B cell (primary cell): ENCODE data around the gene CTIF. TPM values are rescaled to one million over a fixed set of nuclear protein-coding genes. Genes with fewer than 3 reads are reported as not detected.

Source experiments
- ATAC-seq: fragments of 200-7000 bp; cut with Tn5 transposase; one replicate; pipeline ENCODE4 v1.10.0; 2021; ENCODE audit warnings: low read depth, mild to moderate bottlenecking, moderate number of reproducible peaks, moderate library complexity
- CTCF ChIA-PET: fragments of 350-600 bp; sonication (Branson Sonifier 250); formaldehyde crosslinking; loops from one replicate; lab custom pipeline; 2021; ENCODE audit warnings: antibody characterized with exemption, inconsistent platforms; lab: Charles Lee
- POLR2A ChIA-PET: fragments of 350-600 bp; sonication (Branson Sonifier 250); formaldehyde crosslinking; loops from one replicate; lab custom pipeline; 2021; ENCODE audit warnings: antibody characterized with exemption; lab: Charles Lee
- DNase-seq: peaks from one replicate; pipeline ENCODE4 v3.0.0; 2013
- H2AFZ ChIP-seq: 2 replicates; pipeline ENCODE4 v1.6.1; 2012; ENCODE audit warnings: mild to moderate bottlenecking, low read depth, low read length; ENCODE audit not compliant: insufficient read depth, poor library complexity, severe bottlenecking
- H3K27ac ChIP-seq, 2 donors: 1 replicate in 1 of 2; 2 replicates in 1 of 2; pipeline ENCODE4 v1.5.1; 2012 to 2013; ENCODE audit warnings: low read length in 2 of 2, mild to moderate bottlenecking in 2 of 2, moderate library complexity in 1 of 2
- H3K27me3 ChIP-seq, 4 experiments: fragments of 200-600 bp in 1 of 4; sonication (generic) in 1 of 4; replicated peaks in 1 of 4; 1 replicate in 2 of 4; 2 replicates in 2 of 4; pipeline versions ENCODE4 v1.6.1 to v1.7.0; 2013 to 2016; ENCODE audit warnings: low read length in 3 of 4, mild to moderate bottlenecking in 2 of 4, mixed read lengths in 1 of 4, moderate library complexity in 1 of 4; ENCODE audit not compliant: insufficient read depth in 4 of 4, control insufficient read depth in 3 of 4; ENCODE audit errors: control extremely low read depth in 1 of 4
- H3K36me3 ChIP-seq, 2 experiments: replicated peaks in 1 of 2; 1 replicate in 1 of 2; 2 replicates in 1 of 2; pipeline versions ENCODE4 v1.6.1 to v1.7.1; 2013; ENCODE audit warnings: low read length in 1 of 2; ENCODE audit not compliant: insufficient read depth in 2 of 2, control insufficient read depth in 1 of 2; ENCODE audit errors: control extremely low read depth in 1 of 2, extremely low read depth in 1 of 2
- H3K4me1 ChIP-seq, 2 donors: fragments of 200-600 bp in 1 of 2; sonication (generic) in 1 of 2; 1 replicate in 1 of 2; 2 replicates in 1 of 2; pipeline versions ENCODE4 v1.5.1 to v1.6.1; 2013 to 2017; ENCODE audit warnings: low read length in 2 of 2; ENCODE audit not compliant: control insufficient read depth in 2 of 2, insufficient read depth in 2 of 2
- H3K4me2 ChIP-seq: replicated peaks from 2 replicates; pipeline ENCODE3; 2012; ENCODE audit warnings: mild to moderate bottlenecking, low read depth, low read length; ENCODE audit not compliant: poor library complexity, severe bottlenecking
- H3K4me3 ChIP-seq, 5 experiments: fragments of 200-600 bp in 1 of 5; sonication (generic) in 1 of 5; 1 replicate in 3 of 5; 2 replicates in 2 of 5; pipeline versions ENCODE4 v1.5.1 to v1.7.0; 2011 to 2016; ENCODE audit warnings: low read length in 4 of 5, mild to moderate bottlenecking in 4 of 5, low read depth in 2 of 5, control low read depth in 1 of 5, moderate library complexity in 1 of 5; ENCODE audit not compliant: insufficient read depth in 1 of 5; ENCODE audit errors: control extremely low read depth in 1 of 5, extremely low read depth in 1 of 5
- H3K79me2 ChIP-seq: fragments of 200-600 bp; sonication (generic); one replicate; pipeline ENCODE4 v1.6.0; 2016; ENCODE audit warnings: low read length; ENCODE audit not compliant: control insufficient read depth, insufficient read depth
- H3K9ac ChIP-seq: fragments of 200-600 bp; sonication (generic); 2 replicates; pipeline ENCODE4 v1.6.1; 2017; ENCODE audit warnings: mild to moderate bottlenecking, low read length, moderate library complexity
- H3K9me3 ChIP-seq, 3 donors: one replicate each; pipeline versions ENCODE4 v1.6.1 to v1.7.1; 2013; ENCODE audit warnings: low read length in 2 of 3; ENCODE audit not compliant: control insufficient read depth in 2 of 3, insufficient read depth in 1 of 3; ENCODE audit errors: control extremely low read depth in 1 of 3
- H4K20me1 ChIP-seq: 2 replicates; pipeline ENCODE4 v1.6.0; 2012; ENCODE audit warnings: mild to moderate bottlenecking, low read length; ENCODE audit not compliant: insufficient read depth, control insufficient read depth, poor library complexity, severe bottlenecking
- H3K27ac Mint-ChIP-seq: one replicate; pipeline ENCODE4 v1.8.0; 2021; ENCODE audit warnings: mixed read lengths
- H3K27me3 Mint-ChIP-seq: one replicate; pipeline ENCODE4 v1.8.0; 2021; ENCODE audit warnings: mixed read lengths
- H3K4me1 Mint-ChIP-seq: one replicate; pipeline ENCODE4 v1.8.0; 2021; ENCODE audit warnings: mixed read lengths
- H3K4me3 Mint-ChIP-seq: one replicate; pipeline ENCODE4 v1.8.0; 2021; ENCODE audit warnings: mixed read lengths
- H3K9me3 Mint-ChIP-seq: one replicate; pipeline ENCODE4 v1.8.0; 2022; ENCODE audit warnings: mixed read lengths; ENCODE audit not compliant: insufficient read depth
- EZH2 ChIP-seq: IDR thresholded peaks from 2 replicates; pipeline ENCODE4 v1.6.1; 2012; ENCODE audit warnings: borderline replicate concordance, low read depth, mild to moderate bottlenecking, moderate library complexity, low read length; ENCODE audit not compliant: insufficient read depth, poor library complexity, severe bottlenecking
- WGBS: methylation state at CpG from one replicate; pipeline ENCODE4 v1.1.5; 2013; ENCODE audit warnings: missing lambda C conversion rate; ENCODE audit not compliant: insufficient coverage; 5-methylcytosine and 5-hydroxymethylcytosine counted together
- intact Hi-C: fragments of 100-400 bp; cut with micrococcal nuclease; formaldehyde crosslinking; loops from one replicate; pipeline ENCODE4 v1.10.0; 2022
- polyA plus RNA-seq: library from polyadenylated mRNA; depleted of rRNA; stranded (reverse); fragments of >200 nt; gene quantifications from 2 replicates; pipeline ENCODE4 v1.2.3, GENCODE V29; 2012
- total RNA-seq, 2 donors: library from RNA; stranded (reverse); fragments of 120-200 nt in 1 of 2; gene quantifications; 1 replicate in 1 of 2; 2 replicates in 1 of 2; pipeline versions ENCODE4 v1.2.3 to v1.2.4, GENCODE V29; 2013 to 2022
- TF ChIP-seq, protein P1 (sequence below): fragments of 200-600 bp; IDR thresholded peaks from one replicate; pipeline ENCODE4 v1.8.0; 2022; ENCODE audit warnings: antibody characterized with exemption, mild to moderate bottlenecking

Gene CTIF
- total and polyA plus RNA-seq, 2 donors (not counting 1 experiment from before 2014, with no cell fraction given), result 3.6 to 16.2 TPM

DNA sequence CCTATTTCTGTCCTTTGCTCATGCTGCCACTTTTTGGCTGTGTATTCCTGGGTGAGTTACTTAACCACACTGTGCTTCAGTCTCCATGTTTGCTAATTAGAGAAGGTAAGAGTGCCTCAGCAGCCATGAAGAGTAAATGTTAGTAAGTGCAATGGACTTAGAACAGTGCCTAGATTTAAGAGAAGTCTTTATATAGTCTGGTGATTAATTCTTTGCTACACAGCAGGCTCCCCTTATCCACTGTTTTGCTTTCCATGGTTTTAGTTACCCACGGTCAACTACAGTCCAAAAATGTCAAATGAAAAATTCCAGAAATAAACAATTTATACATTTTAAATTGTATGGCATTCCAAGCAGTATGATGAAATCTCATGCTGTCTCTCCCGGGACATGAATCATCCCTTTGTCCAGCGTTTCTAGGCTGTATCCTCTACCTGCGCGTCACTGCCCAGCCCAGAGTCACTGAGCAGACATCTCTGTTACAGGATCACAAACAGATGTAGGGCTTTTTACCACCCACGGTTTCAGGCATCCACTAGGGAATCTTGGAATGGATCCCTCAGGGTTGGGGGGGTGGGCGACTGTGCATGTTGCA, 91.0 kb downstream of the CTIF start:
- Histone ChIP-seq H3K4me1 (no peaks in the 10 kb centered on the region), H3K79me2 (no peaks in the 10 kb centered on the region), H3K36me3 (no peaks in the 10 kb centered on the region), H3K9me3 (no peaks in the 10 kb centered on the region), H3K4me2 (no peak overlapping the region), H3K9ac (no peak overlapping the region), H3K27ac (no peak overlapping the region), H3K4me3 (no peak overlapping the region), H4K20me1 (no peaks in the 10 kb centered on the region), H3K27me3 (no peaks in the 10 kb centered on the region), H2AFZ (no peak overlapping the region)
- ATAC-seq, result no peak
- no peak overlapping the region for H3K4me3 Mint-ChIP-seq
- 100% methylated on average over 1 of the region's 7 CpGs for WGBS
- intact Hi-C loops, result no loop called here
- H3K27me3 Mint-ChIP-seq, result no peaks in the 10 kb centered on the region
- ChIA-PET POLR2A (no interaction called here), CTCF (no interaction called here)
- TF ChIP-seq EZH2, result no peak
- TF ChIP-seq, protein P1, sequence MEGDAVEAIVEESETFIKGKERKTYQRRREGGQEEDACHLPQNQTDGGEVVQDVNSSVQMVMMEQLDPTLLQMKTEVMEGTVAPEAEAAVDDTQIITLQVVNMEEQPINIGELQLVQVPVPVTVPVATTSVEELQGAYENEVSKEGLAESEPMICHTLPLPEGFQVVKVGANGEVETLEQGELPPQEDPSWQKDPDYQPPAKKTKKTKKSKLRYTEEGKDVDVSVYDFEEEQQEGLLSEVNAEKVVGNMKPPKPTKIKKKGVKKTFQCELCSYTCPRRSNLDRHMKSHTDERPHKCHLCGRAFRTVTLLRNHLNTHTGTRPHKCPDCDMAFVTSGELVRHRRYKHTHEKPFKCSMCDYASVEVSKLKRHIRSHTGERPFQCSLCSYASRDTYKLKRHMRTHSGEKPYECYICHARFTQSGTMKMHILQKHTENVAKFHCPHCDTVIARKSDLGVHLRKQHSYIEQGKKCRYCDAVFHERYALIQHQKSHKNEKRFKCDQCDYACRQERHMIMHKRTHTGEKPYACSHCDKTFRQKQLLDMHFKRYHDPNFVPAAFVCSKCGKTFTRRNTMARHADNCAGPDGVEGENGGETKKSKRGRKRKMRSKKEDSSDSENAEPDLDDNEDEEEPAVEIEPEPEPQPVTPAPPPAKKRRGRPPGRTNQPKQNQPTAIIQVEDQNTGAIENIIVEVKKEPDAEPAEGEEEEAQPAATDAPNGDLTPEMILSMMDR, result no peak
- no peak overlapping the region for H3K27ac Mint-ChIP-seq
- DNase-seq, result no peak
- H3K4me1 Mint-ChIP-seq, result no peaks in the 10 kb centered on the region
- no peaks in the 10 kb centered on the region for H3K9me3 Mint-ChIP-seq

DNA sequence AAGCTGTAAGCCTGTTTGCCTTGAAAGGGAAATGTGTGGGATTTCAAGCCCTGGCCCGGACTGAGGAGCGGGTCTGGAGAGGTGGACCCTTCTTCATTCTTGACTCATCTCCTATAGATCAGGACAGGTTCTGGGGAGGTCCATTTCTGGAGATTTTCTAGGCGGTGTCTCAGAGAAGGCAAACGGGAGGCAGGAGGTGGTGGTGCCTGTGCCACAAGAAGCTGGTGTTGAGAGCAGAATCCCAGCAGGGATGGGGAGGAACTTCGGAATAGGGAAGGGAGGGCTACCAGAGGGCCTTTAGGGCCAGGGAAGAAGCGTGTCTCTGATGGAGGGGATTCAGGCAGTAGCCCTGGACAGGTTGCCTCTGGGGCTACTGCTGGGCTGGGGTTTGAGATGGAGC, 93.0 kb downstream of the CTIF start:
- TF ChIP-seq, protein P1, result no peak
- no peak for TF ChIP-seq EZH2
- Histone ChIP-seq H2AFZ (no peak overlapping the region), H3K4me2 (no peak overlapping the region), H3K9me3 (no peaks in the 10 kb centered on the region), H3K4me1 (no peaks in the 10 kb centered on the region), H4K20me1 (no peaks in the 10 kb centered on the region), H3K79me2 (no peaks in the 10 kb centered on the region), H3K4me3 (no peak overlapping the region), H3K9ac (no peak overlapping the region), H3K27me3 (no peaks in the 10 kb centered on the region), H3K36me3 (no peaks in the 10 kb centered on the region), H3K27ac (no peak overlapping the region)
- Mint-ChIP-seq H3K9me3 (no peaks in the 10 kb centered on the region), H3K27ac (no peak overlapping the region), H3K4me3 (no peak overlapping the region), H3K4me1 (no peaks in the 10 kb centered on the region), H3K27me3 (no peaks in the 10 kb centered on the region)
- ChIA-PET CTCF (no interaction called here), POLR2A (no interaction called here)
- ATAC-seq, result no peak
- DNase-seq, result no peak
- WGBS, result 79% methylated on average over 4 of the region's 6 CpGs
- intact Hi-C loops, result no loop called here
